ENCODE data around the gene TBL1X. TPM values are rescaled to one million over a fixed set of nuclear protein-coding genes. Genes with fewer than 3 reads are reported as not detected.

TBL1X gene
- total and polyA plus RNA-seq, 10 of the 15 experiments (the other 5 are each of a cell fraction or from before 2014, with no cell fraction given), result 4.4 to 26.3 (median 10.6) TPM

GRCh38 chrX:9770319-9770718 lies 305.5 kb downstream of the TBL1X start:
- WGBS (ENCODE audit: insufficient coverage, insufficient replicate concordance, low lambda C conversion rate, missing lambda C conversion rate), result 0% methylated on average over 1 of the region's 1 CpG
- DNase-seq (ENCODE audit: low read depth, low spot score) (no peak), FAIRE-seq (no peak), ATAC-seq (no peak)
- intact Hi-C loops (cut with micrococcal nuclease; ENCODE audit: unreplicated experiment) (no loop called here), in situ Hi-C loops (cut with MboI) (no loop called here)
- peak; percentile 66 for TF ChIP-seq ZBTB40 (IDR thresholded peaks at IDR 0.05; ENCODE audit: borderline replicate concordance)
- TF ChIP-seq IKZF1 (conservative IDR thresholded peaks at IDR 0.05), result no peak
- H4K20me1 ChIP-seq (ENCODE audit: control insufficient read depth, insufficient read depth), result no peaks in the 10 kb centered on the region
- ChIA-PET CTCF (no interaction called here), POLR2A (no interaction called here), RAD21 (ENCODE audit: unreplicated experiment) (no interaction called here), SMC1A (ENCODE audit: uncharacterized antibody, unreplicated experiment) (no interaction called here)
- no peaks in the 10 kb centered on the region for H3K79me2 ChIP-seq (ENCODE audit: control insufficient read depth, insufficient read depth, low read length)
- H3K4me1 ChIP-seq (ENCODE audit: control insufficient read depth, insufficient read depth, low read length), result no peaks in the 10 kb centered on the region
- H3K9ac ChIP-seq (ENCODE audit: control insufficient read depth, insufficient read depth, low read length), result no peak overlapping the region
- BruUV-seq (replicated peaks), result no TSS peak
- H3K4me2 ChIP-seq (ENCODE audit: control insufficient read depth, insufficient read depth), result no peak overlapping the region
- H3K4me3 ChIP-seq, result no peak overlapping the region
- H3K36me3 ChIP-seq (ENCODE audit: control insufficient read depth in 2 of 2, insufficient read depth in 2 of 2, low read length in 1 of 2), result no peaks in the 10 kb centered on the region
- H2AFZ ChIP-seq (ENCODE audit: control insufficient read depth, low read depth, low read length), result no peak overlapping the region
- H3K27me3 ChIP-seq (replicated peaks in 1 of 2; ENCODE audit: control insufficient read depth in 2 of 2, insufficient read depth in 2 of 2, low read length in 1 of 2), result no peaks in the 10 kb centered on the region; a peak in 1 of 4 replicates
- no peak overlapping the region for H3K27ac ChIP-seq (ENCODE audit: control insufficient read depth, insufficient read depth)
- H3K9me3 ChIP-seq (replicated peaks; ENCODE audit: control insufficient read depth, insufficient read depth, low read length), result no peaks in the 10 kb centered on the region; the same call in 2 of the 3 replicates

GRCh38 chrX:9772943-9773342 lies 308.1 kb downstream of the TBL1X start:
- BruUV-seq (replicated peaks), result no TSS peak
- POLR2A ChIA-PET, result no interaction called here
- no peak overlapping the region for H2AFZ ChIP-seq (ENCODE audit: control insufficient read depth, low read depth, low read length)
- FAIRE-seq, result no peak
- H3K9me3 ChIP-seq (replicated peaks; ENCODE audit: control insufficient read depth, insufficient read depth, low read length), result no peaks in the 10 kb centered on the region
- no peaks in the 10 kb centered on the region for H3K4me1 ChIP-seq (ENCODE audit: control insufficient read depth, insufficient read depth, low read length)
- 13% methylated on average over 6 of the region's 6 CpGs for WGBS (ENCODE audit: insufficient coverage, insufficient replicate concordance, low lambda C conversion rate, missing lambda C conversion rate)
- H3K27ac ChIP-seq (ENCODE audit: control insufficient read depth, insufficient read depth), result no peak overlapping the region
- H3K4me2 ChIP-seq (ENCODE audit: control insufficient read depth, insufficient read depth), result no peak overlapping the region
- H3K79me2 ChIP-seq (ENCODE audit: control insufficient read depth, insufficient read depth, low read length), result no peaks in the 10 kb centered on the region
- no peaks in the 10 kb centered on the region for H3K36me3 ChIP-seq (ENCODE audit: control insufficient read depth in 2 of 2, insufficient read depth in 2 of 2, low read length in 1 of 2)
- RAD21 ChIA-PET (ENCODE audit: unreplicated experiment), result no interaction called here
- H4K20me1 ChIP-seq (ENCODE audit: control insufficient read depth, insufficient read depth), result no peaks in the 10 kb centered on the region
- SMC1A ChIA-PET (ENCODE audit: uncharacterized antibody, unreplicated experiment), result interaction anchor here (0.6 to 1.1 kb wide), 2 partner anchors 18 to 123 kb away, joined by 3 read pairs; no protein-coding TSS in a partner anchor
- in situ Hi-C loops (cut with MboI), result no loop called here
- no peak for DNase-seq (ENCODE audit: low read depth, low spot score)
- no peak overlapping the region for H3K4me3 ChIP-seq
- no peak for ATAC-seq
- intact Hi-C loops (cut with micrococcal nuclease; ENCODE audit: unreplicated experiment), result no loop called here
- no peak overlapping the region for H3K9ac ChIP-seq (ENCODE audit: control insufficient read depth, insufficient read depth, low read length)
- H3K27me3 ChIP-seq (replicated peaks in 1 of 2; ENCODE audit: control insufficient read depth in 2 of 2, insufficient read depth in 2 of 2, low read length in 1 of 2), result no peaks in the 10 kb centered on the region
- CTCF ChIA-PET, result interaction anchor here (0.6 to 0.7 kb wide), 2 partner anchors 15 to 19 kb away, joined by 3 read pairs; no protein-coding TSS in a partner anchor
- TF ChIP-seq ATF3 (IDR thresholded peaks at IDR 0.05; ENCODE audit: borderline replicate concordance, extremely low read depth, low read depth, low read length) (no peak), JUND (IDR thresholded peaks at IDR 0.05; ENCODE audit: low read depth, low read length) (no peak), E2F4 (IDR thresholded peaks at IDR 0.05; ENCODE audit: low read depth, low read length) (no peak), ZSCAN29 (IDR thresholded peaks at IDR 0.05) (no peak), WRNIP1 (IDR thresholded peaks at IDR 0.05; ENCODE audit: borderline replicate concordance, low read depth, low read length) (no peak), SKIL (IDR thresholded peaks at IDR 0.05; ENCODE audit: low read depth, poor library complexity, severe bottlenecking) (no peak), FOXM1 (IDR thresholded peaks at IDR 0.05; ENCODE audit: low read depth, low read length) (no peak)

All from GM12878 (cell line).